Peyer's patch (tissue), 4 donors: ENCODE data around the gene PAM16.

ENCODE experiments used
- CTCF ChIP-seq, 6 experiments: fragments of 450-650 bp in 4 of 6; fragments of 200-600 bp in 2 of 6; sonication (generic) in 1 of 6; IDR thresholded peaks; one replicate each; pipeline ENCODE4 v1.5.1; 2017 to 2019; ENCODE audit warnings: antibody characterized with exemption in 6 of 6, mild to moderate bottlenecking in 3 of 6, moderate library complexity in 1 of 6
- POLR2A ChIP-seq, 2 donors: fragments of 450-650 bp; IDR thresholded peaks; one replicate each; pipeline ENCODE4 v1.5.1; 2017; ENCODE audit warnings: antibody characterized with exemption in 2 of 2, mild to moderate bottlenecking in 2 of 2, moderate library complexity in 2 of 2

- TF ChIP-seq CTCF (IDR thresholded peaks at IDR 0.05) (no peak), POLR2A (IDR thresholded peaks at IDR 0.05) (no peak)
Observed at GRCh38 chr16:4332623-4333307, 18.4 kb downstream of the PAM16 start.
